Measurements from ENCODE around the gene FKBP5.
"Not testable (repeated sequence)": the region's sequence is repeated elsewhere in the genome, so short reads cannot be mapped to it uniquely, and the experiment has no call there.

The FKBP5 gene

GRCh38 chr6:35603326-35604202, 85.2 kb downstream of the FKBP5 start:
- H3K27ac ChIP-seq (ENCODE audit: low read depth in 2 of 2, low read length in 2 of 2), result peak overlapping the region; percentile 80 to 88
- H3K9ac ChIP-seq (ENCODE audit: low read depth in 1 of 2, low read length in 2 of 2), result peak overlapping the region in 1 of 2 donors; percentile 26
- H3K9me3 ChIP-seq (ENCODE audit: control insufficient read depth in 2 of 2, low read length in 2 of 2), result no peaks in the 10 kb centered on the region
- peaks cover 3 to 9% of the 10 kb centered on the region in 2 donors for H3K4me1 ChIP-seq (ENCODE audit: control insufficient read depth in 2 of 2, insufficient read depth in 2 of 2, low read length in 2 of 2)
- H3K36me3 ChIP-seq (ENCODE audit: control insufficient read depth in 2 of 2, insufficient read depth in 2 of 2, low read length in 2 of 2), result peaks cover 0 to 5% of the 10 kb centered on the region in 2 donors
- H3K4me3 ChIP-seq (ENCODE audit: low read length in 2 of 2), result no peak overlapping the region
- no peaks in the 10 kb centered on the region for H3K27me3 ChIP-seq (ENCODE audit: control insufficient read depth in 2 of 2, insufficient read depth in 2 of 2, low read length in 2 of 2)

DNA sequence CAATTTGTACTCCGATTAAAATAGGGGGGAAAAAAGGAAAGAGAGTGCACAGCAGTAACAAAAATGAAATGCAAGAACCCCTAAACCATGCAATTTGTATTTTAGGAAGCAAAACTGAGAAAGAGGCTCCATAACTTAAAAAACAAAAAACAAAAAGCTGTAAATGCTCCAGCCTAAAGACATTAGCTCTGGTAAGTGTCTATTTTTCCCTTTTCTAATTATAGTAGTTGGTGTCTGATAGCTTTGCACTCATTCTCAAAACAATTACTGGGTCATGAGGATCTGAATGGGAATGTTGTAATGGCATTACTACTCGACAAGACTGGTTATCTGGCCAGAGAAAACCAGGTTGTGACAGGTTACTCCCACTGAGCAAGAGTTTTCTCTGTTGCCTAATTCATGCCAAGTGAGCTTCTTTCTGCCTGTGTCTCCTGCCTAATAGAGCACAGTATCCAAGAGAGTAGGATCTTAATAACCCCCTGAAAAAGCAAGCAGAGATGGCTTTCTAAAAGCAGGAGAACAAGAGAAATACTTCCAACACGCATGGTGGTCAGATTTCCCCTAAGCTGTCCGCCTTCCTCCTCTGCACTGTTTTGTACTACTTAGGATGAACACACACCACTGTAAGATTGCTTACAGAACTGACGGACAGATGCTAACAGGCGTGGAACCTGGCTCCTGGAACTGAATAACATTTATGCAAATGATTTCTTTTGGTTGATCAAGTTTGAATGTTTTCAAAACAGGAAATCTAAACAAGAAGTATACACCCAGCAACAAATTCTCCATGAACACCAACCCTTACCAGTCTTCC, 86.4 kb downstream of the FKBP5 start:
- H3K9me3 ChIP-seq (ENCODE audit: control insufficient read depth in 2 of 2, low read length in 2 of 2), result no peaks in the 10 kb centered on the region
- H3K27ac ChIP-seq (ENCODE audit: low read depth in 2 of 2, low read length in 2 of 2), result peak overlapping the region; percentile 80 to 88
- H3K9ac ChIP-seq (ENCODE audit: low read depth in 1 of 2, low read length in 2 of 2), result peak overlapping the region; percentile 10 to 57
- peaks cover 3 to 9% of the 10 kb centered on the region in 2 donors for H3K4me1 ChIP-seq (ENCODE audit: control insufficient read depth in 2 of 2, insufficient read depth in 2 of 2, low read length in 2 of 2)
- peaks cover 0 to under 1% of the 10 kb centered on the region in 2 donors for H3K36me3 ChIP-seq (ENCODE audit: control insufficient read depth in 2 of 2, insufficient read depth in 2 of 2, low read length in 2 of 2)
- H3K27me3 ChIP-seq (ENCODE audit: control insufficient read depth in 2 of 2, insufficient read depth in 2 of 2, low read length in 2 of 2), result no peaks in the 10 kb centered on the region
- H3K4me3 ChIP-seq (ENCODE audit: low read length in 2 of 2), result peak overlapping the region; percentile 22 to 44

DNA sequence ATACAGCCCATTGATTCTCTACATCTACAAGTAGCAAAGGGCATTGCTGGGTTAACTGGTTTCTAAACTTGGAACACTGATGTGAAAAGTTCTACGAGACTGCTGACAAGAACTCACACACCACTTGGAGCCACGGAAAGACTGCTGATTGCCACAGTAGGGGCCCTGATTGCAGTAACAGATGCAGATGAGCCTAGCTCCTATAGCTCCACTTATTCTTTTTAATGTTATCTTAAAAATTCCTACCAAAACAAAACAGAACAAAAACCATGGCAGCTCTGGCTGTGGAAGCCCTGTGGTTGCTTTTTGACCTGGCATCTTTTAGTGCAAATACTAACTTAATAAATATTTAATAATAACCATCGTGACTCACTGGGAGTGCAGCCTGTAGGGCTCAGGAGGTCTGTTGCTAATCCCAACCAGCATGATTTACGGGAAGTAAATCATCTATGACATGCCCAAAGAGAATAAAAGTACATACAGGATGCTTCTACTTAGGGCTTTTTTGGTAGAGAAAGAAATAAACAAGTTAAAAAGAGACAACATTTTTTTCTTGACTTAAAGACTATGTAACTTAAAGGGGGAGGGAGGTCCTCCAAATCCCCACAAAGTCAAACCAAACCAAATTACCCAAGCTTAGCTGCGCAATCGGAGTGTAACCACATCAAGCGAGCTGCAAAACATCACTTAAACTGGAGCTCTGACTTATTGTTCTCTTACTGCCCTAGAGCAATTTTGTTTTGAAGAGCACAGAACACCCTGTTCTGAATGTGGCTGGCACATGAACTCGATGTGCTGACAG, 87.2 kb downstream of the FKBP5 start:
- H3K4me1 ChIP-seq (ENCODE audit: control insufficient read depth in 2 of 2, insufficient read depth in 2 of 2, low read length in 2 of 2), result peaks cover 3 to 9% of the 10 kb centered on the region in 2 donors
- H3K4me3 ChIP-seq (ENCODE audit: low read length in 2 of 2), result peak overlapping the region in 1 of 2 donors; percentile 29
- peak overlapping the region; percentile 54 to 57 for H3K9ac ChIP-seq (ENCODE audit: low read depth in 1 of 2, low read length in 2 of 2)
- peak overlapping the region; percentile 80 to 88 for H3K27ac ChIP-seq (ENCODE audit: low read depth in 2 of 2, low read length in 2 of 2)
- H3K36me3 ChIP-seq (ENCODE audit: control insufficient read depth in 2 of 2, insufficient read depth in 2 of 2, low read length in 2 of 2), result peaks cover 0 to 5% of the 10 kb centered on the region in 2 donors
- H3K9me3 ChIP-seq (ENCODE audit: control insufficient read depth in 2 of 2, low read length in 2 of 2), result no peaks in the 10 kb centered on the region
- no peaks in the 10 kb centered on the region for H3K27me3 ChIP-seq (ENCODE audit: control insufficient read depth in 2 of 2, insufficient read depth in 2 of 2, low read length in 2 of 2)

- Histone ChIP-seq H3K4me1 (ENCODE audit: control insufficient read depth in 2 of 2, insufficient read depth in 2 of 2, low read length in 2 of 2) (peaks cover 3 to 9% of the 10 kb centered on the region in 2 donors), H3K36me3 (ENCODE audit: control insufficient read depth in 2 of 2, insufficient read depth in 2 of 2, low read length in 2 of 2) (peaks cover 0 to 8% of the 10 kb centered on the region in 2 donors), H3K27ac (ENCODE audit: low read depth in 2 of 2, low read length in 2 of 2) (peak overlapping the region; percentile 80 to 88), H3K4me3 (ENCODE audit: low read length in 2 of 2) (peak overlapping the region in 1 of 2 donors; percentile 29), H3K27me3 (ENCODE audit: control insufficient read depth in 2 of 2, insufficient read depth in 2 of 2, low read length in 2 of 2) (no peaks in the 10 kb centered on the region), H3K9ac (ENCODE audit: low read depth in 1 of 2, low read length in 2 of 2) (peak overlapping the region in 1 of 2 donors; percentile 16), H3K9me3 (ENCODE audit: control insufficient read depth in 2 of 2, low read length in 2 of 2) (no peaks in the 10 kb centered on the region)
Measured at GRCh38 chr6:35600659-35601125, 88.0 kb downstream of the FKBP5 start.

DNA sequence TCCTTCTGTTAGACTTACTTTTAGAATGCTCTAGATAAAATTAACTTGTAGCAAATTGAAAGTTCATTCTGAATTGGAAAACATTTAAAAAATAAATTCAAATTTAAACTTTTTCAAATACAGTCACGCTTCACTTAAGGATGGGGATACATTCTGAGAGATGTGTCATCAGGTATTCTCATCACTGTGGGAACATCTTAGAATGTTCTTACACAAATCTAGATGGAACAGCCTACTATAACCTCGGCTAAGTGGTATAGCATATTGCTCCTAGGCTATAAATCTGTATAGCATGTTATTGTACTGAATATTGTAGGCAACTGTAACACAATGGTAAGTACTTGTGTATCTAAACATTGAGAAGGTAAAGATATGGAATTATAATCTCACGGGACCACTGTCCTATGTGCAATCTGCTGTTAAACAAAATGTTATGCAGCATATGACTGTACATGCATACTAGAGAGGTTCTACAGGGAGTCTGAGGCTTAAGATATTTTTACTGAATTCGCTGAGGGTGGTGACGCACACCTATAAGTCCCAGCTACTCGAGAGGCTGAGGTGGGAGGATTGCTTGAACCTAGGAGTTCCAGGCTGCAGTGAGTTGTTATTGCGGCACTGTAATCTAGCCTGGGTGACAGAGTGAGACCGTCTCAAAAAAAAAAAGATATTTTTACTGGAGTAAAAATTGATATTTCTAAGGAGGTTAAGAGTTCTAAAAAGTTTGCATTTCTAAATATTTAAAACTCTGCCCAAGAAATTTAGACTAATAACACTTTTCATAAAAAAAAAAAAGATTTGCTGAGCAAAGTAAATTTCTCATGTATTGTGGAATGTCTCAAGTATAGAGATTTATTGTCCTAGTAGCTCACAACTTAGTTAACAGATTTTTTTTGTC, 88.7 kb downstream of the FKBP5 start:
- Histone ChIP-seq H3K4me3 (ENCODE audit: low read length in 2 of 2) (no peak overlapping the region), H3K36me3 (ENCODE audit: control insufficient read depth in 2 of 2, insufficient read depth in 2 of 2, low read length in 2 of 2) (peaks cover under 1 to 8% of the 10 kb centered on the region in 2 donors), H3K27ac (ENCODE audit: low read depth in 2 of 2, low read length in 2 of 2) (peak overlapping the region; percentile 80 to 88), H3K4me1 (ENCODE audit: control insufficient read depth in 2 of 2, insufficient read depth in 2 of 2, low read length in 2 of 2) (peaks cover 3 to 9% of the 10 kb centered on the region in 2 donors), H3K9me3 (ENCODE audit: control insufficient read depth in 2 of 2, low read length in 2 of 2) (no peaks in the 10 kb centered on the region), H3K27me3 (ENCODE audit: control insufficient read depth in 2 of 2, insufficient read depth in 2 of 2, low read length in 2 of 2) (no peaks in the 10 kb centered on the region), H3K9ac (ENCODE audit: low read depth in 1 of 2, low read length in 2 of 2) (no peak overlapping the region)

- H3K27ac ChIP-seq (ENCODE audit: low read depth in 2 of 2, low read length in 2 of 2); H3K4me1 ChIP-seq (ENCODE audit: control insufficient read depth in 2 of 2, insufficient read depth in 2 of 2, low read length in 2 of 2): not testable (repeated sequence)
Measured at GRCh38 chr6:35598621-35599020, 90.1 kb downstream of the FKBP5 start.

DNA sequence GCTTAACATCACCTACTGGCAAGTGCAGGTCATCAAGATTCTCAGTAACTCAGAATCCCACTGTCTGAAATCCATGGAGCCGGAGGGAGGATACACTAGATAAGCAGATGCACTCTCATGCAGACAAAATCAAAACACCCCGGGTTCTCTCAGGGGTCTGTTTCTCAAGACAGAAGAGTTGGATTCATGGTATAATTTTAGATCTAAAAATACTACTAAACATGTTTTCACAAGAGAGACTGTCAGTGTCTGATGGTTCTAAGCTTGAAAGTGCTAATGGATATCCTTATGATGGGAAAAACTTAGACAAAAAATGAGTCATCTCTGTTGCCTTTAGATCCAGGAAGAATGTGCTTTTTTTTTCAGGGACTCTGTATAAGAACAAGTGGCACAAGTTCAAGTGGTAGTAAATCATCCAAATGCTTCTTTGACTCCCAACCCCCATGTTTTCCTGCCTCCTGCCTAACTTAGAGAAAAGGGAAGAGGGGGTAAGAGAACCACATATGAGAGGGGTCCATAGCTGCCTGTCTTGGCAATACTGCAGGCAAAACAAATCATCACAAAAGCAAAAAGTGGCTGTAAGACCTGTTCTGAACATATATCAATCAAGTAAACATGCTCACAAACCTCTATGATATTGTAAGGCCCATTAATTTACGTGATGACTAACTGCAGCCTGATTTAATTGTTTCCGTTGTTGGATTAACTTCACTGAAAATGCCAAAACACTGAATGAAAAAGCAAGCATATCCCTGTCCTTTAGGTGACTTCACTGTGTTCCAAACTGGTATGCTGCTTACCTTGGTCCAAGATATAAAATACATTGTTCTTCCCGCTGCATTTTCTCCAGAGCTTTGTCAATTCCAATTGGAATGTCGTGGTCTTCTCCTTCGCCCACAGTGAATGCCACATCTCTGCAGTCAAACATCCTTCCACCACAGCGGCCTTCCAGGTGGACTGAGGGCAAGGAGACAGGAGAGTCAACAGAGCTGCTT, 92.0 kb downstream of the FKBP5 start:
- peaks cover 3% of the 10 kb centered on the region in 2 donors for H3K4me1 ChIP-seq (ENCODE audit: control insufficient read depth in 2 of 2, insufficient read depth in 2 of 2, low read length in 2 of 2)
- no peaks in the 10 kb centered on the region for H3K27me3 ChIP-seq (ENCODE audit: control insufficient read depth in 2 of 2, insufficient read depth in 2 of 2, low read length in 2 of 2)
- no peak overlapping the region for H3K27ac ChIP-seq (ENCODE audit: low read depth in 2 of 2, low read length in 2 of 2)
- no peak overlapping the region for H3K4me3 ChIP-seq (ENCODE audit: low read length in 2 of 2)
- H3K9me3 ChIP-seq (ENCODE audit: control insufficient read depth in 2 of 2, low read length in 2 of 2), result no peaks in the 10 kb centered on the region
- H3K9ac ChIP-seq (ENCODE audit: low read depth in 1 of 2, low read length in 2 of 2), result no peak overlapping the region
- peaks cover 2 to 24% of the 10 kb centered on the region in 2 donors for H3K36me3 ChIP-seq (ENCODE audit: control insufficient read depth in 2 of 2, insufficient read depth in 2 of 2, low read length in 2 of 2)

More at GRCh38 chr6:35598621-35599020, 90.1 kb downstream of the FKBP5 start:
- peaks cover 2 to 15% of the 10 kb centered on the region in 2 donors for H3K36me3 ChIP-seq (ENCODE audit: control insufficient read depth in 2 of 2, insufficient read depth in 2 of 2, low read length in 2 of 2)
- not testable (repeated sequence) for H3K9me3 ChIP-seq (ENCODE audit: control insufficient read depth in 2 of 2, low read length in 2 of 2); H3K27me3 ChIP-seq (ENCODE audit: control insufficient read depth in 2 of 2, insufficient read depth in 2 of 2, low read length in 2 of 2); H3K9ac ChIP-seq (ENCODE audit: low read depth in 1 of 2, low read length in 2 of 2); H3K4me3 ChIP-seq (ENCODE audit: low read length in 2 of 2)

- no peak overlapping the region for H3K4me3 ChIP-seq (ENCODE audit: low read length in 2 of 2)
- no peak overlapping the region for H3K9ac ChIP-seq (ENCODE audit: low read depth in 1 of 2, low read length in 2 of 2)
- H3K36me3 ChIP-seq (ENCODE audit: control insufficient read depth in 2 of 2, insufficient read depth in 2 of 2, low read length in 2 of 2), result peaks cover 2 to 36% of the 10 kb centered on the region in 2 donors
- no peaks in the 10 kb centered on the region for H3K9me3 ChIP-seq (ENCODE audit: control insufficient read depth in 2 of 2, low read length in 2 of 2)
- H3K4me1 ChIP-seq (ENCODE audit: control insufficient read depth in 2 of 2, insufficient read depth in 2 of 2, low read length in 2 of 2), result peaks cover 2 to 3% of the 10 kb centered on the region in 2 donors
- no peak overlapping the region for H3K27ac ChIP-seq (ENCODE audit: low read depth in 2 of 2, low read length in 2 of 2)
- no peaks in the 10 kb centered on the region for H3K27me3 ChIP-seq (ENCODE audit: control insufficient read depth in 2 of 2, insufficient read depth in 2 of 2, low read length in 2 of 2)
Measured at GRCh38 chr6:35594503-35595186, 94.1 kb downstream of the FKBP5 start.
